ENCODE results near the gene ARSI.
"Not testable (repeated sequence)": the region's sequence is repeated elsewhere in the genome, so short reads cannot be mapped to it uniquely, and the experiment has no call there.

ARSI gene

DNA sequence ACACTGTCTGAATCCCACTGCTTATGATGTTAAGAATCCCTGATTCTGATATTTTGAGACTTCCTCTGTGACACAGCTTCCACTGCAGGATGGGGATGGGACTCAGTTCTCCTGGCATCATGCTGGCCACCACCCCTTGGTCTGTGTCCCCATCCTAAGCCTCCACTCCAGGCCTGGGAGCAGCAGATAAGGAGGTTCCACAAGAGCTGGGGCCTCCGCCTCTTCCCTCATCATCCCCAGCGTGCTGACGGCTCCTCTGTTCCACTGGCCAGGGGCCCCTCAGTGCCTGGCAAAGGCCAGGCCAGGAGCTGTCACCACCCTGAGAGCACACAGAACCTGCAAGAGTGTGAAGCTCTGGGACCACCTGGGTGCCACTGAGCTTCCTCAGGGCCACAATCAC is 53.8 kb downstream of the ARSI start:
- no peak for DNase-seq (ENCODE audit: low read depth in 1 of 2, low spot score in 1 of 2)

DNA sequence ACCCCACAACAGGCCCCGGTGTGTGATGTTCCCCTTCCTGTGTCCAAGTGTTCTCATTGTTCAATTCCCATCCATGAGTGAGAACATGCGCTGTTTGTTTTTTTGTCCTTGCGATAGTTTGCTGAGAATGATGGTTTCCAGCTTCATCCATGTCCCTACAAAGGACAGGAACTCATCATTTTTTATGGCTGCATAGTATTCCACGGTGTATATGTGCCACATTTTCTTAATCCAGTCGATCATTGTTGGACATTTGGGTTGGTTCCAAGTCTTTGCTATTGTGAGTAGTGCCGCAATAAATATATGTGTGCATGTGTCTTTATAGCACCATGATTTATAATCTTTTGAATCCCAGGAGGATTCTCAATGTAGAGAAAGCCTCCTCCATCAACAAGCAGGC is 54.2 kb downstream of the ARSI start:
- DNase-seq (ENCODE audit: low read depth in 1 of 2, low spot score in 1 of 2): not testable (repeated sequence)

GRCh38 chr5:150247726-150248125 is 55.0 kb downstream of the ARSI start:
- DNase-seq (ENCODE audit: low read depth in 1 of 2, low spot score in 1 of 2): no peak

DNA sequence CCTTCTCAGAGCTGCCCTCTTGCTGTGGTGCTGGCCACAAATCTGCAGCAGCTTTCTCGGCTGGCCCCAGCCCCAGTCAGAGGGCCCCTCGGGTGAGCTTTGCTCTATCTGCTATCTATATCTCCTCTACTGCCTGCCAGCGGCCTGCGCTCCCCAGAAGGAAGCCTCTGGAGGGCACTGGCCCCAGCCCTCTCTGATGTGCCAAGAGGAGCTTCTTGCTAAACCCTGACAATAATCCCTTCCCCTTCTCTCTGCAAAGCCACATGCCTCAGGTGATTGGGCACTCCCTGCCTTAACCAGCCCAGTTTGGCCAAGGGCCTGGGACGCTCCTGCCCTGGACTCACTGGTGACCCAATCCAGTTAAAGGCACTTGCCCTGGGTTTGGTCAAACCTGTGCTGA is 55.9 kb downstream of the ARSI start:
- DNase-seq (ENCODE audit: low read depth in 1 of 2, low spot score in 1 of 2): no peak

GRCh38 chr5:150246429-150246828 is 56.3 kb downstream of the ARSI start:
- no peak for DNase-seq (ENCODE audit: low read depth in 1 of 2, low spot score in 1 of 2)
